K562 (cell line): ENCODE results near the gene UBE2E3. TPM values are rescaled to one million over a fixed set of nuclear protein-coding genes. Genes with fewer than 3 reads are reported as not detected.

Experiments
- AFF1 ChIP-seq, 2 experiments: fragments of 450-650 bp; IDR thresholded peaks; 2 replicates each; pipeline ENCODE4 v1.6.1; 2018; ENCODE audit warnings: mild to moderate bottlenecking in 2 of 2, low read depth in 1 of 2; ENCODE audit not compliant: partially characterized antibody in 2 of 2
- AFF4 ChIP-seq: sonication (generic); formaldehyde crosslinking; IDR thresholded peaks from 2 replicates; pipeline ENCODE4 v1.8.0; 2023; ENCODE audit warnings: mild to moderate bottlenecking, missing genetic modification reagents
- ATF4 ChIP-seq: fragments of 450-650 bp; formaldehyde crosslinking; IDR thresholded peaks from 2 replicates; pipeline ENCODE4 v1.4.0; 2022; ENCODE audit warnings: mild to moderate bottlenecking, moderate library complexity
- HDAC2 ChIP-seq: fragments of 450-650 bp; IDR thresholded peaks from 2 replicates; pipeline ENCODE4 v1.6.1; 2016; ENCODE audit warnings: mild to moderate bottlenecking
- PBX2 ChIP-seq, 2 experiments: IDR thresholded peaks in 1 of 2; conservative IDR thresholded peaks in 1 of 2; 2 replicates each; pipeline ENCODE4 v1.6.1; 2016; ENCODE audit warnings: low read depth in 2 of 2, mild to moderate bottlenecking in 1 of 2, missing compliant biosample characterization in 1 of 2, missing genetic modification characterization in 1 of 2, moderate library complexity in 1 of 2
- PHB2 ChIP-seq: fragments of 450-650 bp; IDR thresholded peaks from 2 replicates; pipeline ENCODE4 v1.6.1; 2017; ENCODE audit warnings: low read depth
- RBM39 ChIP-seq: fragments of 200-400 bp; formaldehyde crosslinking; optimal IDR thresholded peaks from 2 replicates; pipeline ENCODE3; 2018; ENCODE audit warnings: low read depth, low read length
- TCF3 ChIP-seq: sonication (generic); formaldehyde crosslinking; IDR thresholded peaks from 2 replicates; pipeline ENCODE4 v1.4.0; 2020; ENCODE audit warnings: mild to moderate bottlenecking, missing genetic modification reagents
- TRIM24 ChIP-seq, 2 experiments: fragments of 450-650 bp; IDR thresholded peaks; 2 replicates each; pipeline ENCODE4 v1.6.1; 2016
- ZBTB49 ChIP-seq: sonication (generic); formaldehyde crosslinking; IDR thresholded peaks from 2 replicates; pipeline ENCODE4 v1.8.0; 2022; ENCODE audit warnings: missing genetic modification reagents, mild to moderate bottlenecking, borderline replicate concordance
- ZNF175 ChIP-seq: fragments of 200-800 bp; sonication (Bioruptor generic); IDR thresholded peaks from 2 replicates; pipeline ENCODE4 v1.6.1; 2016; ENCODE audit warnings: low read depth, mild to moderate bottlenecking, missing genetic modification characterization, missing compliant biosample characterization
- polyA plus RNA-seq, 8 experiments: library from polyadenylated mRNA; depleted of rRNA in 4 of 8; stranded (reverse) in 5 of 8; unstranded in 3 of 8; fragments of >200 nt; fragmentation: Nextera tagmentation in 2 of 8; fragmentation: Illumina TruSeq in 1 of 8; extraction: Ambion mirVana in 2 of 8; extraction: Trizol in 1 of 8; gene quantifications; 2 replicates each; pipeline versions ENCODE4 v1.2.1 to v1.2.3, GENCODE V29; 2011 to 2014; ENCODE audit warnings: inconsistent platforms in 1 of 8, missing spikeins in 1 of 8
- total RNA-seq, 7 experiments: library from RNA; depleted of rRNA in 6 of 7; stranded (reverse); fragments of >200 nt in 6 of 7; fragmentation: Illumina TruSeq in 2 of 7; extraction: Trizol in 2 of 7; gene quantifications; 2 replicates each; pipeline versions ENCODE4 v1.2.1 to v1.2.3, GENCODE V29; 2011 to 2021; ENCODE audit warnings: low replicate concordance in 1 of 7

Gene UBE2E3
- total and polyA plus RNA-seq, 9 of the 15 experiments (the other 6 are each of a cell fraction or from before 2014, with no cell fraction given) = 58.2 to 173 (median 78.0) TPM

- no peak for TF ChIP-seq PBX2 (CRISPR knock-in tag; IDR thresholded peaks at IDR 0.05; ENCODE audit: low read depth)
- TF ChIP-seq PBX2 (tag; conservative IDR thresholded peaks at IDR 0.05; ENCODE audit: low read depth) = no peak
- TF ChIP-seq HDAC2 = no peak; the same call in 1 of the 2 replicates
- TF ChIP-seq AFF1 (IDR thresholded peaks at IDR 0.05; ENCODE audit: low read depth in 1 of 2, partially characterized antibody in 2 of 2) = no peak
- TF ChIP-seq AFF4 (CRISPR knock-in tag) = 0 out of 2 replicates have a peak, but pooled peaks have one; percentile 0
- no peak for TF ChIP-seq TRIM24 (IDR thresholded peaks at IDR 0.05)
- TF ChIP-seq ATF4 (CRISPR knock-in tag) = 0 out of 2 replicates have a peak, but pooled peaks have one; percentile 12
- no peak for TF ChIP-seq TCF3
- peak; percentile 98 for TF ChIP-seq ZNF175 (CRISPR knock-in tag)
- TF ChIP-seq PHB2 = no peak
- TF ChIP-seq ZBTB49 (CRISPR knock-in tag) = no peak
- TF ChIP-seq RBM39 = no peak
Measured at GRCh38 chr2:180980106-180980942, at the start of gene UBE2E3 (continued).
